Stimulated activated CD4-positive, alpha-beta T cell treated with anti-CD3 and anti-CD28 coated beads, Interleukin-2, amount 100 ng/mL, for 24 hours (primary cell): Measurements from ENCODE around the gene PNPLA1.

Experiments used
- DNase-seq, 2 donors: peaks; one replicate each; pipeline ENCODE4 v3.0.0-alpha.2; 2020

PNPLA1 gene

GRCh38 chr6:36285797-36286196, 15.9 kb downstream of the PNPLA1 start:
- DNase-seq = no peak

DNA sequence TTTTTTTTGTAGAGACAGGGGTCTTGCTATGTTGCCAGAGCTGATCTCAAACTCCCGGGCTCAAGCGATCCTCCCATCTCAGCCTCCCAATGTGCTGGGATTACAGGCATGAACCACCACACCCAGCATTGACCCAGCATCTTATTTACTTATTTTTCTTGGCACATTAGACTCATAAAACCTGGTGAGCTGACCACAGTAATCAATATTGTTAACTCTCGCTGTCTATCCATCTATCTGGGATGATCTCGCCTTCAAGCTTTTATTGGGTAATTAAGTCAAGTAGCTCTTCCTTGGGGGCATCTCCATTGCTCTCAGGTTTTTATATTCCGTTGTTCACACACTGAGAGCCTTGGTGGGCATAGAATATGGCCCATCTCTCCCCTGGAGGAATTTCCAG, 17.0 kb downstream of the PNPLA1 start:
- no peak for DNase-seq

GRCh38 chr6:36289281-36289878, 19.5 kb downstream of the PNPLA1 start:
- no peak for DNase-seq

DNA sequence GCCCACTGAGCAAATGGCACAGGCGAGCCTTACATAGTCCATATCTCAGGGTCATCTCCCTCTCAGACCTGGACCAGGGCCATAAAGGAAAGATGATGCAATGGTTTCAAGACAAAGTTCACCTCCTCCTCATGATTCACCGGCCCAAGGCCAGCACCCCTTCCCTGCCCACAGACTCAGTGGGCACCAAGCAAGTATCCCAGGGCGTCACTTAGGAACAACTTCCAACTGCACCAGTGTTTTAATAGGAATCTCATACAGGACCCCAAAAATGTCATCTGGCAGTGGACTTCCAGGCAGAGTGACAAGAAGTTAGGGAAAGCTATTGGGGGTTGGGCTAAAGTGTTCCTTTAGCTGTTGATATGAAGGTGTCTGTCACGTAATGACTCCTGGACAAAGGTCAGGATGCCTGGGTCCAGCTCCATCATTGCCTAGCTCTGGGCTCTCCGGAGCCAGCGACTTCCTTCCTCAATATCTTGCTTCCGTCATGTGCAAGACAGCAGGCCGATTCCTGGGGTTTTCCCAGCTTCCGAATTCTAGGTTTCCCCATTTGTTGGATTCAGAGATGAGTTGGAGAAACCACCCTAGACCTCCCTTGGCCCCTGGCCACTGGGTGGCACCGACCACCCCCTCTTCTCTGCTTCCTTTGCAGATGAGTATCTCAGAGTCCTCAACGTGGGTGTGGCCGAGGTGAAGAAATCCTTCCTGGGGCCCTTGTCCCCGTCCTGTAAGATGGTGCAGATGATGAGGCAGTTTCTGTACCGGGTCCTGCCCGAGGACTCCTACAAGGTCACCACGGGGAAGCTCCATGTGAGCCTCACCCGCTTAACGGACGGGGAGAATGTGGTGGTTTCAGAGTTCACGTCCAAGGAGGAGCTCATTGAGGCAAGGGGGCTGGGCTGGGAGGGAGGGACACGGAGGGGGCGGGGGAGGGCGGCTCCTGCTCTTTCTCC, 21.1 kb downstream of the PNPLA1 start:
- no peak for DNase-seq

DNA sequence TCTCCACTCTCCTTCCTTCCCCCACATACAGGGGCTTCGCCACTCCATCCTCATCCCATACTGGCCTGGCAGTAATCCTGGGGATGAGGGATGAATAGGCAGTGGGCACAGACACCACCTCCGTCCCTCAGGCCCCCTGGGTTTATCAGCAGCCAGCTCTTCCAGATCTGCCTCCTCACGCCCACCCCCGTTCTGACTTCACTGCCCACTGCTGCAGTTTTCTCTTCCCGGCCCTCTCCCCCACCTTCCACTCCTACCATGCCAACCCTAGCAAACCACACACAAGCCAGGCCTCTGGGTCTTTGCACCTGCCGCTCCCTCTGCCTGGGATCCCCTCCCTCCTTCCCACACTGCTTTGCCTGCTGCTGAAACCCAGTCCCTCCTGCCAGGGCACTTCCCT, 22.3 kb downstream of the PNPLA1 start:
- no peak for DNase-seq

DNA sequence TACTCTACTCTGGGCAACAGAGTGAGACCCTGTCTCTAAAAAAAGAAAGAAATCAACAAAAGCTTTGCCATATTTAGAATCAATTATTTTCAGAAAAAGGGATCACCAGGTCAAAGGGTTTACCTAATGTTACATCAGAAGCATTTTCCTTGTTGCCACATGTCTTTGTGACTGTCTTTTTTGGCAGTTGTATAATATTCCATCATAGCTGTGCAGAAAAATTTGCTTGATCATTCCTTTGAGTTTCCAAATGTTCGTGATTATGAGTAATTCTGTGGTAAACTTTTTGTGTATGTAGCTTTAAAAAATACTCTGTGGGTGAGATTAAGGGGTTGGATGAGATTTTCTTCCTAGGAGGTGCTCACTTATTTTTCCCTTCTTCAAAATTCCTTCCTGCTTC, 26.4 kb downstream of the PNPLA1 start:
- DNase-seq = no peak

DNA sequence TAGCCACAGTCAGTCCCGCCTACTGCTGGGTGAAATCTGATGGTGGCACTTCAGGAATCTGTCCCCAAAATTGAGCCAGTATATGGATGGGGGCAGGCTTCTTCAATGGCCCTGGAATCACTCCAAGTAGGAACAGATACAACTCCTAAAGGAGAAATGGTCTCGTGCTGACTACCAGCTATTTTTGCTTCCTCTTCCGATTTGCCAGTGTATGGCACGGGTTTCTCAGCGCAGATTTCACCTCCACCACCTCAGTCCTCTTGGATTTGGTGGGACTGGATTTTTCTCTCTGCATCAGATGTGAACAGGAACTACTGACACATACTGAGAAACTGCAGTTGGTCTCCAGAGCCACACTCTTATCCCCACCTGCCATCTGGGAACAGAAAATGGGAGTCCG, 27.2 kb downstream of the PNPLA1 start:
- DNase-seq = no peak

DNA sequence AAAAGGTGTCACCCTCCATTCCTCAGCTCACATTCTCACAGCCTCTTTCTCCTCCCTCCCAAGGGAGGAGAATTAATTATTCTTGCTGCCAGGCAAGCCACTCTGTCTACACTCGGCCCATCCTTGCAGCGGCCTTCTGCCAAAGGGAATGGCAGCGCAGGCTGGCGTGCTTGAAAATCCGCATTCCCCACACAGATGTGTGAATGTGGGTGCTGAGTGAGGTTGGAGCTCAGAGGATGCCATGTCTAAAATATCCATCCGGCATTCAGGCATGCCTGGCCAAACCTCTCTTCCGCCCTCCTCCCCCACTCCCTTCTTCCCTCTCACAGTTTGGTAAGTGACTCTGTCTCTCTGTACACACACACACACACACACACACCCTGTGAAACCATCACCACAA, 27.7 kb downstream of the PNPLA1 start:
- DNase-seq = no peak

GRCh38 chr6:36298027-36298426, 28.2 kb downstream of the PNPLA1 start:
- DNase-seq = no peak

GRCh38 chr6:36301085-36301658, 31.3 kb downstream of the PNPLA1 start:
- no peak for DNase-seq

DNA sequence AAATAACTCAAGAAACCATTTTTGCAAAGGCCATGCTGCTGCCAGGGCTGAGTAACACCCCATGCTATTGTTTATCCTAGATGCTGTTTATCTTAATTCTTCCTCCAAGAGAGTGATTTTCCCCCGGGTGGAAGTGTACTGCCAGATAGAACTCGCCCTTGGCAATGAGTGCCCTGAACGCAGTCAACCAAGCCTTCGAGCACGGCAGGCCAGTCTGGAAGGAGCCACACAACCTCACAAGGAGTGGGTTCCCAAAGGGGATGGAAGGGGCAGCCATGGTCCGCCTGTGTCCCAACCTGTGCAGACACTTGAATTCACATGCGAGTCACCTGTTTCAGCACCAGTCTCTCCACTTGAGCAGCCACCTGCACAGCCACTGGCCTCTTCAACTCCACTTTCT, 31.9 kb downstream of the PNPLA1 start:
- no peak for DNase-seq

DNA sequence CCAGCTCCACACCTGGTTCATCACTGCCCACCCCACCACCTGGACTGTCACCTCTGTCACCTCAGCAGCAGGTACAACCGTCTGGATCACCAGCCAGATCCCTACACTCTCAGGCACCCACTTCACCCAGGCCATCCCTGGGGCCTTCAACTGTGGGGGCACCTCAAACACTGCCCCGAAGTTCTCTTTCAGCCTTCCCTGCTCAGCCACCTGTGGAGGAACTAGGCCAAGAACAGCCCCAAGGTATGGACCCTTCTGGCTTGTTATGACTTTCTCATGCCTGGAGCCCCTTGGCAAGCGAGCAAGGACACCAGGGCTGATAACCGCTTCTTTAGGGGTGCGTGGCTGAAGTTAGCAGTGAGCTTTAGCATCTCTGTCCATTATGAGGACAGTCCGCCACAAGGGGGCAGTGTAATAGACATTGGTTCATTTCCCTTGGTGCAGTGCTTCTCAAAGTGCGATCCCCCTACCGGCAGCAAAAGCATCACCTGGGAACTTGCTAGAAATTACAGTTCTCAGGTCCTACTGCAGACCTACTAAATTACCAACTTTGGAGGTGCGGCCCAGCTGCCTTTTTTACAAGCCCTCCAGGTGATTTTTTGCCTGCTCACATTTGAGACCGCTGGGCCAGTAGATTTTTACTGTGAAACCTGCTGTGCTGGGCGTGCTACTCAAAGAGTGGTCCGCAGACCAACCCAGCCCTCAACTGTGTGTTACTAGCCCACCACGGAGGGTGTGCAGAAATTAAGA, 32.5 kb downstream of the PNPLA1 start:
- peak; percentile 94 to 98 for DNase-seq

GRCh38 chr6:36305885-36306284, 36.0 kb downstream of the PNPLA1 start:
- no peak for DNase-seq

DNA sequence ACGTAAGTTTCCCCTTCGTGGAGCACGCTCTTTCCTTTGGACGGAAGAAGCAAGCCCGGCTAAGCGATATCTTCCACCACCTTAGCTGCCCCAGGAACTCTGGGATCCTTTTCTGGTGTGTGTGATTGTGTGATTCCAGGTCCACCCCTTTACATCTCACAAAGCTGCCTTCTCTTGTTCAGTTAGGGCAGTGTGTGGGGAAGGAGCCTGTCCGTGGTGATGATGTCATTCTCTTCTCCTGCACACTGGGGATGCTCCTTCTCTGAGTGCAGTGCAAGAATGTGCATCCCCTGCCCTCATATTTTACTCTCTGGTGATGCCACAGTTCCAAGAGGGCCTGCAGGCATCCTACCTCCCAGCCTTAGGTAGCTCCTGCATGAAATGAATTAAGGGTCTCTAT, 36.5 kb downstream of the PNPLA1 start:
- no peak for DNase-seq

DNA sequence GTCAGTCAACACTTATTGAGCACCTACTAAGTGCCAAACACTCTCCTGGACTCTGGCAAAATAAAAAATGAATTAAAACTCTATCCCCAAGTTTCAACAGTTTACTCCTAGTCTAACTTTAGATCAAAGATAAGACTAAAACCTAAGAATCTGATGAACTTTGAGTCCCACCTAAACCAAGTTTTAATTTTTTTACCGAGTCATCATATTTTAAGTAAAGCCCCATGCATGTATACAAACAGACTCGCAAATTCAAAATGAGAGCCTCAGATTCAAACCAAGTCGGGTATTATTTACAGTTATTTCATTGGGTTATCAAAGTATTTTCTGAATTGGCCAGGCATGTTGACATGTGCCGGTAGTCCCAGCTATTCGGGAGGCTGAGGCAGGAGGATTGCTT, 38.7 kb downstream of the PNPLA1 start:
- no peak for DNase-seq

DNA sequence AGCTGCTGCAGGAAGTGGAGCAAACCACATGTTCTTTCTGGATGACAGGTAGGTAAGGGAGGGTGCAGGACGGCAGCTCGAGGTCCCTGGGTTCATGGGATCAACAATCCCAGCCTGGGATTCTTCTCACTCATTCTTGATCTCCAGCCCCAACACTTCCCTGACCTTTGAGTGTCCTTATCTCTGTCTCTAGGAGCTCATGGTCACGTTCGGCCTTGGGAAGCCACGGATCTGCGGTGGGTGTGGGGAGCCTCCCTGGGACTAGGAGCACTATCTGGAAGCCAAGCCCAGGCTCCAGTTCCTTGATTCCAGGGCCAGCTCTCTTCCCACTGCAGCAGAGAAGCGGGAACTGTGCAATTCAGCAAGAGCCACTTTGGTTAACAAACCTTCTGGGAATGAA, 39.3 kb downstream of the PNPLA1 start:
- DNase-seq = no peak

GRCh38 chr6:36309900-36310299, 40.0 kb downstream of the PNPLA1 start:
- no peak for DNase-seq

DNA sequence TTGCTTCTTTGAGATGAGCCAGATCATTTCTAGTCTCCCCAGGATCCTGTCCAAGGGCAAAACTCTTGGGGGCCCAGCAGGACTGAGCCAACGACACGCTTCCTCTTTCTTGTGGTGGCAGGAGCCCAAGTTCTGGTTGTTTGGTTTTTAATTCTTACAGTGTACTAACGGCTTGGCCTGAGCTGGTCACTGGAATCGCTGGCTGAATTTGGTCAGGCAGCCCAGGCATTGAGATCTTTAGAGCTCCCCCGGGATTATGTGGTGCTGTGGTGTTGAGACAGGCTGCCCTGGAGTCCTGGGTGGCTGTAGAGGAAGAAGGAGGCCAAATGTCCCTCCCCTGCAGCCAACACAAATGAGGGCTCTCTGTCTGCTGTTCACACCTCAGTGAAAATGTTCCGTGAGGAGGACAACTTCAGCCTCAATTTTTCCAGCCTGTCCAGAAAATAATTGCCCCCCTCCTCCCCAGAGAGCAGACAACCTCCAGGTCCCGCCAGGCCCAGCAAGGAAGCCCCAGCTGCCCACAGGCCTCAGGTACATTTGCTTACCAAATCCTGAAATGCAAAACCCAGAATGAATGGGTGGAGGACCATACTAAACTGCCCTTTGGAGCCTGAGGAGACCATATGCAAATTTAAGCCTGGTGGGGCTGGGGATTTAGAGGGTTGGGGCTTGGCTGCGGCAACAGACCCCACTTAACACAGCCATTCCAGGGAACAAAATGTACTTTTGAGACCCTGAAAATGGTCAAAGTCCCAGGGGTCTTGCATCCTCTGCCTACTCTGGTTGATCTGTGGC, 43.2 kb downstream of the PNPLA1 start:
- no peak for DNase-seq

- no peak for DNase-seq
Measured at GRCh38 chr6:36313649-36313936, 43.7 kb downstream of the PNPLA1 start.

- no peak for DNase-seq
Measured at GRCh38 chr6:36314221-36315014, 44.6 kb downstream of the PNPLA1 start.

DNA sequence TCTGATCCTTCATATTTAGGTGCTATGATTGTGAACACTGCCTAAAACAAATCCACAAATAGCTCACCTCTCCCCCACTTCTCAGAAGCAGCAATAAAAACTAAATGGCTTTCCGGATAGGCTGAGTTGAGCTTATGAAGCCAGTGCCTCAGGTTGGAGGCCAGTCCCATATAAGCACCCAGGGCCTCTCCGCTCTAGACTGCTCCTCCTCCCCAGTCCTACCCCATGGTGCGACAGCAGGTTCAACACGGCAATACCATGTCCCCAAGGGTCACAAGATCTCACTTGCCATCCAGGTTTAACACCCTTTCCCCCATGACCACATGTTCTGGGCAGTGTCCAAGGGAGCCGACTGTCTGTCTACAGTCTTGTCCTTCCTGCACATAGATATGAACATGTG, 46.1 kb downstream of the PNPLA1 start:
- no peak for DNase-seq

DNA sequence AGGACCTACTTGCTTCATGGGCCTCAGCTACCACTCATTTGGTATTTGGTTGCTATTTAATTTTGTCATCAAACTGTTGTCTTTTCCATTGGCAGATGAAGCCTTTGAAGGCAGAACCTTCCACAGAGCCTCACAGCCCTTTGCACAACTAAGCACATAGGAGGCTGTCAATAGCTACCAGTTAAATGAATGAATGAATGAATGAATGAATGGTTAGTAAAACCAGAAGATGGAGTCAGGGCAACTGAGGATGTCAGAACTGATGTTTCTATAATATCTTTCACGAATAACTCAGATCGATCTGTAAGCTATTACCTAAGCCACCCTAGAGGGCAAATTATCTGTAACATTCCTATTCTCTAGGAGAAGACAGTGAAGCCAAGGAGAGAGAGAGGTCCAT, 47.8 kb downstream of the PNPLA1 start:
- DNase-seq = no peak
